Limb (tissue), 2 donors: ENCODE data around the gene PRKCE.
A peak's percentile ranks its signal among the peaks of the same experiment; 100 is the strongest.

ENCODE experiments used
- DNase-seq, 2 donors: peaks; one replicate each; pipeline ENCODE4 v3.0.0-alpha.2; 2016; ENCODE audit errors: extremely low spot score in 2 of 2

The PRKCE gene

DNA sequence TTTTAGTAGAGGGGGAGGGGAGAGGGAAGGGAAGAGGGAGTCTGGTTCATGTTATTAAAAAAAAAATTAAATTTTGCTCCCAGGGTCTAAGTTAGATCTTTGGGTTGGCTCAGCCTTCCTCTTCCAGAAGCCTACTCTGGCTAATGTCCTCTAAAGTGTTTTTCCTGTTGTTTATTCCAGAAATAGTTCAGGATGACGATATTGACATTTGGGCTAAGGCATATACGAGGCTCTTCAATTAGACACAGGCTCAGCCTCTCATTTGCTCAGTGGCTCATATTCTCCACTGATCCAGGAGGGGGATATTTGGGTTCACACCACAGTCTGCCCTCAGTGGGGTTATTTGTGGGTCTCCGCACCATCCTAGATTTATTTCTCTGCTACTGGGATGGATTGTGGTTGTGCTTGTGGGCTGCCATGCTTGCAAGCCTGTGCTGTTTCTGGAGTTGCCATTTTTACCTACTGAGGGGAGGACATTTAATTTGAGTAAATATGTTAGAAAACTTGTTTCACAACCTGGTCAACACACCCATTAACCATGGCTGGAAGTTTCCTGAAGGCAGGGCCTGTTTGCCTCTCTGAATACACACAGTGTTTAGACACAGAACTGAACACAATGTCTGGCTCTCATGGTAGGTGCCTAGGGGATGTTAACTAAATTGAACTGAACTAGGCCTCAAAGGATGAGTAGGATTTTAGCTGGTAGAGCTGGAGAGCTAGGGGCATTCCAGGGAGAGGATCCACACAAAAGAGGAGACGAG, 388.2 kb downstream of the PRKCE start:
- no peak for DNase-seq

DNA sequence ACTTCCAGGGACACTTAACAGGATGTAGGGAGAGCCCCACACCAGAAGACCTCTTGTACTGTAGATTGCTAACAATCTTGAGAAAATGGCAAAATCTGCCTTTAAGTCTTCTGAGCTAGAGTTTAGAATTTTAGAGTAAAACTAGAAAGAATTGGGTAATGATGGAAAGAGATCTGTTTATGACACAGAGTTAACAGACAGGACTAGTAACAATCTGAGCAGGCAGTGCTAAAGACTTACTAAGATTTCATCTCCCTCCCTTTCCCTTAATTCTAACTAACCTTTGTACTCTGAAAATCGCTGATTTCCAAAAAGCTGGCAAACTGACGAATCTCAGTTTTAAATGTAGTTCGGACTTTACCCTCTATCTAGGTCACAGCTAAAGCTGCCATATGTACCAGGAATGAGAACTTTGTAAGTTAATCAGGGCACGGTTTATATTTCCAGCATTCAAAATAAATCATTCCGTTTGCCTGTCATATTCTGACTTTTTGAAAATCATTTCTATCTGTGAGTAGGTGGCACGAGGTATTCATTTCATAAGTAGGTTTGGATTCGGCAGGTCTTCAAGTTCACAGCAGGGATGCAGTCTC, 389.2 kb downstream of the PRKCE start:
- DNase-seq = no peak

DNA sequence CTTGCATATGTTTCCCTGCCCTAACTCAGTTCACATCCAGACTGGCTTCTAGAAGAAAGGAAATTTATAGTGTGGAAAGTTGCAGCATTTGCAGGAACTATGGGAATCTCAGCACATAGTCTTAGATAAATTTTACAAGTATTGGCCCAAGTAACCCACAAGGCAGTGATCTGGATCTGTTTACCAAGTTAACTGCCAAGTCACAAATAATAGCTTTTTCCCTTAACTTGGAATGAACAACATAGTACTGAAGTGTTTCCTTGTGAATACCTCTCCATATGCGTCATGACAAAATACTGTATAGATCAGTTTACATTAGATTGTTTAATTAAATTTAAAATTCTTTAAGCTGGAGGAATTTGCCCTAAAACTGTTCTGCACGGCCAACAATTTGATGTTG, 390.0 kb downstream of the PRKCE start:
- peak in 1 of 2 donors; percentile 14 for DNase-seq

DNA sequence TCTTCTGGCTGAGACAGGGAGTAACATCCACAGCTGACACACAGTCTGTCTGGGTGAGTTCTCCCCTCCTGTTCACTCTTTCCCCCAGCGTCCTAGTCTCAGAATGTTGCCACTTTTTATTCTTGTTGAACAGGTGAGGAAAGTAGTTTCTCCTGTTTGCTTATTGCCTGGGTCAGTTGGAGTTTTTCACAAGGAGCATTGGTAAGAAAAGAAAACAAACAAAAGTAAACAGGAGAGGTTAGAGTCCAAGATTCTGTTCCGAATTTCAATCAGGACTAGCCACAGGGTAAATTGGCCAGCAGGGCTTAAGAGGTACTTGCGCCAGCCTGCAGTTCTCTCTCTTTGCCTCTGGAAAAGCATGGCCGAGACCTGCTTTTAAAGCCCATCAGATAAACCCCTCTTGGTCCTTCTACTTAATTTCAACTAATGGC, 390.7 kb downstream of the PRKCE start:
- DNase-seq = no peak

DNA sequence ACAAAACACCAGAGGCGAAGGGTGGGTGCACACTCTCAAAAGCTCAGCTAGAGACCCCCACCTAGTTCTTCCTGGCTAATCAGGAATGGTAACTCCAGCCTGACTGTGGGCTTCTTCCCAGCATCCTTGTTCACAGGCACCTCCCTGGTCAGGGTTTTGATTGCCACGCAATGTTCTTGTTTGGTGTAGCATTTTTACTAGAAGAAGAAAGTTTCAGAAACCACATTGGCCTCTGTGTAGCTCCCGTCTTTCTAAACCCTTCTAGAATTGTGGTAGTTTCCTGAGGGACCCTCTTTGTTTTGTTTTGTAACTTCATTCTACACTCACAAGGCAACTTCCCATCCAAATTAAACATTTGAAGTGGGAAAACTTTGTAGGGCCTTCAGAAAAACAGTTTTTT, 391.2 kb downstream of the PRKCE start:
- no peak for DNase-seq

DNA sequence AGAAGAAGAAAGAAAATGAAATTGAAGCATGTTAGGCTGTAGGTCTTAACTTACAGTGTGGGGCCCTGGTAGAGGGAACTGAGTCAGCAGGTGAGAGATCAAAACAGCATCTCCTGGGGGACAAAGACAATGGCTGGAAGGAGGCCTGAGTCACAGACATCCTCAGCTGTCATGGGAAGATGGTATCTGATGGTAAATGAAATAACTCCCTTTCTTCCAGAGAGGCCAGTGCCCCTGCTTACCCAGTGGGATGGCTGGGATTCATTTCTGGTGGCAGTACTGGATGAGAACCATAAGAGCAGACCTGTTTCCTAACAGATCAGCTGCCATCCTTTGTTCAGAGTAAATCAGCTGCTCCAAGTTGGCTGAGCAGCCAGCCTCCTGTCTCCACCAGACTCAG, 394.4 kb downstream of the PRKCE start:
- DNase-seq = no peak

DNA sequence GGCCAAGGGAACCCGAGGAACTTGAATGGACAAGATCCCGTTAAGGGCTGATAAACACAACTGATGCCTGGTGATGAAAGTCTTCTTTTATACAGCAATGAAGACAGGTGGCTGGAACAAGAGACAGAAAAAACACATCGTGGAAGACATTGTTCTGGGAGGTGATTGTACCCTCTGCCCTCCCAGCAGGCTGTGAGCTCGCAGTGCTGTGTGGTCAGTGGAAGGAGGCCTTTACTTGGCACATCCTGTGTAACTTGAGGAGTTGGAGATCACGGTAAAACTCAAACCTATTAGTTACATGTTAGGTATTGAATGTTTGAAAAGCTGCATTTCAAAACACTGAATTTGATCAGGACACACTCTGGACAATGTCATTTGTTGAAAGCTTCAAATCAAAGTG, 395.8 kb downstream of the PRKCE start:
- DNase-seq = no peak

DNA sequence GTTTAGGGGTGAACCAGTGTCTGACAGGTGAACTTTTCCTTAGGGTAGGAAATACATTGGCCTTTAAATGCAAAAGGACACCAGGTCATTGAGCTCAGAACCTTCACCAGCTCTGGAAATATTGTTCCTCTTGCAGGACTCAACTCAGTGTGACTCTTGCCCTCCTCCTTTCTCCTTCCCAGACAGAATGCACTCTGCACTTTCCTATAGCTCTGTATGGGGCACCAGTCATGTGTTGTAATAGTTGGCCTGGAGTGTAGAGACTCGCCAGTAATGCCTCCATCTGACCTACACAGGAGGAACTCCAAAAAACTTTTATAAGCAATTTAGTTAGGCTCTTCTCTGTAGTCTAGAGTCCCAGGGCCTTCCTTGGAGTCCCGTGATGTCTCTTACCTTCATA, 397.2 kb downstream of the PRKCE start:
- no peak for DNase-seq

DNA sequence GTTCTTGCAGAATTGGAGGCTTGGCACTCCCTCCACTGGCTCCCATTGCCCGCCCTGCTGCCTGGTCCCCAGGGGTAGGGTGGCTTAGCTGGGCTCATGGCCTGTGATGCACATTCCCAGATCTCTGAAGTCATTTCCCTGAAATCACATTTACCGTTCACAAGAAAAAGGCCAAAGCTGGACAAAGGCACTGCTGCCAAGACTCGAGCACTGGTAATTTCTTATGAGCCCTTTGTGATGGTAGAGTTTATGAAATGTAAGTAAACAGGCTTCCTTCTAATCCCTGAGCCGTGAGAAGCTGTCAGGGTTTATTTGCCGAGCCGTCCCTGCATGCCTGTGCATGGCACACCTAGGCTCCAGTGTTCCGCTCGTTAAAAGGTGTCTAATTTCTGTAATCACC, 398.6 kb downstream of the PRKCE start:
- no peak for DNase-seq

DNA sequence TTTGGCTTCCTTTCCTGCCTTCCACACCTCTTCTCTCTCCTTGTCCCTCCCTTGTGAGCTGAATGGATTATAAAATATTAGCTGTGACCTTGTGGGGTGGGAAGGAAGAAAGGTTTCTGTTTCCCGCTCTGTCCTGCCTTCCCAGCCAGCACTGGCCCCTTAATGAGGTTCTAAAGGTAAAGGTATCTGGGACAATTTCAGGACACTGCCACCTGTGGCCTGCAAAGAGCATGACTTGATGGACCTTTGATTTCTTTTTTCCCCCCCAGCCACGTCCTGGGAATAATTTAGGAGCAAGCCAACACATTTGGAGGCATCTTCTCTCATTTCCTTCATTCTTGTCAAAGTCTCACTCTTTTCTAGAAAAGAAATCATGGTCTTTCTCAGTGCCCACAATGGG, 399.0 kb downstream of the PRKCE start:
- no peak for DNase-seq

DNA sequence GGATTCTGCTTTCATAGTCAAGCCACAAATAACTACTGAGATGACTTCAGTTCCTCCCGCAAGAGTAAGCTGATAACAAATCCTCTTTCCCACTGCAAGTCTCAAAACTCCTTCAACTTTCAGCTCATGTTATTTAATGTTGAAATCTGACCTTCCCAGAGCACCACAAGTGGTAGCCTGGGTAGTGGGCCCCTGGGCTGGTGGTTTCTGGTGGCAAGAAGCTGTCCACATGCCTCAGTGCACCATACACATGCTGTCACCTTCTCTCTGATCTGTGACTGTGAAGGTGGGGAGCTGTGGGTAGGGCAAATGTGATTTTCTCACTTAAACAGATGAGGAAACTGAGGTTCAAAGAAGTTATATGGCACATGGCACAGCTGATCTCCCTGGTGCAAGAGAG, 399.6 kb downstream of the PRKCE start:
- DNase-seq = no peak

DNA sequence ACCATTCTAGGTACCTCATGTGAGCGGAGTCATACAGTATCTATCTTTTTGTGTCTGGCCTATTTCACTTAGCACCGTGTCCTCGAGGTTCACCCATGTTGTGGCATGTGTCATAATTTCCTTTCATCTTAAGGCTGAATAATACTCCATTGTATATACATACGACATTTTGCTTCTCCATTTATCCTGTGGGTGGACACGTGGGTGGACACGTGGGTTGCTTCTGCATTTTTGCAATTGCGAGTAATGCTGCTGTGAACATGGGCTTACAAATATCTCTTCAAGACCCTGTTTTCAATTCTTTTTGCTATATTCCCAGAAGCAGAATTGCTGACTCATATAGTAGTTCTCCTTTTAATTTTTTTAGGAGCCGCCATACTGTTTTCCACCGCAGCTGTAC, 402.1 kb downstream of the PRKCE start:
- DNase-seq = no peak

DNA sequence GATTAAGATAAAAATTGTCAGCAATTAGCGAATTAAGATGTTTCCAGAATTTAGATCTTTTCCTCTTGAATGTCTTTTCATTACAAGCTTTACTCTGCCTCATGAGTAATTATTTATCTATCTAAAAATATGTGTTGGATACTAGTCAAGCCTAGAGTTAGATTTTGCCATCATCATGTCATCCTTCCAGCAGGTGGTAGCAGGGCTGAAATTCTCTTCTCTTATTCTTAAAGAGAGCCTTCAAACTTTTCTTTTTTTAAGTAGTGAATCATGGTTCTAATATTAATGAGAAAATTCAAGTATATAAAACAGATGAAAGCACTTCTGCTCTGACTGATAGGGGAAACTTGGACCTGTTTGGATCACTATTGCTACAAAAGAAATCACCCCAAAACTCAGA, 405.1 kb downstream of the PRKCE start:
- DNase-seq = no peak

DNA sequence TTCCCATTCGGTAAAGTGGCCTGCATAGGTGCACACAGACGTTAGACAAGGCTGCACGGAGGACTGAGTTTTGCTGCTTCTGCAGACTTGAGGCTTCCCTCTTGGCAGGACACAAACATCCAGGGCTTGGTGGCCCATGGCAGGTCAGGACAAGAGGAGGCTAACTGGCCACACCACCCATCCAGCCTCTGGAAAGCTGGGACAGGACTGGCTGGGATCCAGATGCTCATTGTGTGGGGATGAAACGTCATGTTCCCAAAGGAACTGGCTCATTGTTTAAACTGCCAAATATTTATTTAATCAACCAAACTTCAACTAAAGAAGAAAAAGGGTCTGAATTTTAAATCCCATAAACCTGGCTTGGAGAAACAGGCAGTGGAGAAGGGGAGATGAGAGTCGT, 406.7 kb downstream of the PRKCE start:
- no peak for DNase-seq

DNA sequence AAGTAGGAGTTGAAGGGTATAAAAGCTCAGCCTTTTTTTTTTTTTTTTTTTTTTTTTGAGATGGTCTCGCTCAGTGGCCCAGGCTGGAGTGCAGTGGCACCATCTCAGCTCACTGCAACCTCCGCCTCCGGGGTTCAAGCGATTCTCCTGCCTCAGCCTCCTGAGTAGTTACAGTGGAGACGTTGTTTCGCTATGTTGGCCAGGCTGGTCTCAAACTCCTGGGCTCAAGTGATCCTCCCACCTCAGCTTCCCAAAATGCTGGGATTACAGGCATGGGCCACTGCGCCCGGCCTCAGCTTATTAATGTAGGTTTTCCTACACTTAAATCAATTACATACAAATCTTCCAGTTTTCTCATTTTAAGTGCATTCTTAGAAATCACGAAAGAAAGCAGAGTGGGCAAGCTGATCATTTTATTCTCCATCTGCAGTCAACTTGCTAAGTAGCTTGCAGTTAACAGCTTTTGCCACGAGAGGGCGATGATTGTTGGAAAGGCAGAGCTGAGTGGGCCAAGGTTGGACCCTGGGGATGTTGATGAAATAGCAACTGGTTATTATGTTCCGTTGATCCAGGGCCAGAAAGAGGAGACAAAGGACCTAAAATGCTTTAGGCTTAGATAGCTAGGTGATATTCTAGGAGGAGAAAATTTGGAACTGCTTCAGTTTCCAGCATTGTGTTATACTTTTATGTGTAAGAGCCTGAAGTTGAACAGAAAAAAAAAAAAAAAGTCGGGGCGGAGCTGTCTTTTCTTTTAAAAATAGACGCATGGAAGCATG, 411.4 kb downstream of the PRKCE start:
- peak; percentile 83 for DNase-seq

DNA sequence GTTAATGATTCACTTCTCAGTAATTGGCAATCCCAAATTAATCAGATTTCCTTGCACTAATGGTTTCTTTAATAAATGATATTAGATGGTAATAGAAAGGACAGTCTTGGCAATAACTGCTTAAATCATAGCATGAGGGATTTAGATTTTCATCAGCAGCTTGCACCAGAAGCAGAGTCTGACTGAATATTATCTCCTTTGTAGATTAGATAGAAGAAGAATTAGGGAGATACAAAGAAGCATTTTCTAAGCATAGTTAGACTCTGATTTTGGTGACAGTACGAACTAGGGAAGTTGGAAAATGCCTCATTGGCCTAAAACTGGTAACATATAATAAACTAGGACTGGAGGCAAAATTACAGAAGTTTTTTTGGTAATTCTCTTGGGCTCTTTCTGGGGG, 412.9 kb downstream of the PRKCE start:
- no peak for DNase-seq

DNA sequence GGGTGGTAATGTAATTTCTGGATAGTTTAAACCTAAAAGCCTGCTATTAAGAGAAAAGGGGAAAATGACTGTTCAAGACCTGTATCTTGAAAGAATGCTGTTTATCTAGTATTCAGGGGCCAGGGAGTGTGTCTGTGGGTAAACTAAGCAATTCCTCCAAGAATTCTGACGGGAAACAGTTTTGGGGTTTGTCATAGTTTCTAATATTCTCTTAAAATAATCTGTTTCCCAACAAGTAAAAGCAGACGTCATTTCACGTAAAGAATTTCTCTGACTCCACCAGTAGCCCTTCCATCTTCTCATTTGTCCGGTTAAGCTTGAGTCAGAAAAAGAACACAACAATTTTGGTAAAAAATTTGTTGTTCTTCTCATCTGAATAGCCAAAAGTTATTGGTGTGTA, 413.7 kb downstream of the PRKCE start:
- no peak for DNase-seq

DNA sequence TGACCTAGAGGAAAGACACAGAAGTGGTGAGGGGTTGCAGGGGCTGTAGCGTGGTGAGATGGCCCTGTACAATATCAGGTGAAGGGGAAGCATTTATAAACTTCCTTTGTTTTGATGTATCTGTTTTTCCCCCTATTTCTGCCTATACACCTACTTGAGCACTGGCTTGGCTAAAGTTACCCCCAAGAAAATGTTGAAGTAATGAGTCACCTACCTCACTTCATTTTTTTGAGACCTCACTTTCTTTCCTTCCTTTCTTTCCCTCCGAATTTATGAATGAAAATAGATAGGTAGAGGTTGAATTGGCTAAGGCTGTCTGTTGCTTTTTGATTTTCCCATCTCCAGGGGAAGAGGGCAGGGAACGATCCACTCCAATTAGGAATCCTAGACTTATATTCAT, 414.6 kb downstream of the PRKCE start:
- DNase-seq = no peak

DNA sequence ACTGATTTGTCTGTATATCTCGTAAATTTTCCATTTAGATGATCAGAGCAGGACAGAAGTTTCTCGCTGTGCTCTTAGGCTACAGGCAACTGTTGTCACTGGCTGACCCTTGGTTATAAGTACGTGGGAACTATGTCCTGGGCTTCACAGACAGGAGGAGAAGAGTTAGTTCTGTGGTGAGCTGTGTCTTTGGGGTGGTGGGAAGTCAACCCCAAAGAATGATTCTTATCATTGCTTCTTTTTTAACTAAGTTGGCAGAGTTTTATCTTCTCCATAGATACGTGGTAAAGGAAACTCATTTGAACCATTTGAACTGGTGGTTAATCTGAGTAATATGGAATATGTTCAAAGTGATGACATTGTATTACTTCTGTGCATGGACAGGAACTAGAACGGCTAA, 415.1 kb downstream of the PRKCE start:
- DNase-seq = no peak

DNA sequence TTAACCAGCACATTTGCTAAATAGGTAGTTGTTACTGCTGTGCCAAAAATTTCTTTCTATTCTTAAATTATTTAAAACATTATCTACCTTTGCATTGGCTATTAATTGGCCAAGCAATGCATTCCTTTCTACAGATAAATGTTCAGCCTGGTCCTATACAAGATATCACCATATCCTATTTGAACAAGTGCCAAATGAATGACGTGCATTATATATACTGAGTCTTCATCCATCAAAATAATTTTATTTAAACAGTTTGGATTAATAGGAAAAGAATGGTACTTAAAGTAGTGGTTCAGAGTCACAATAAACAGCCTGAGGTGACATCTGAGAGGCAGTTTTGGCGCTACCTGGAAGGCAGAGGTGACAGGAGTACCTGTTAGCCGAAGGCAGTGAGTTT, 415.6 kb downstream of the PRKCE start:
- no peak for DNase-seq

DNA sequence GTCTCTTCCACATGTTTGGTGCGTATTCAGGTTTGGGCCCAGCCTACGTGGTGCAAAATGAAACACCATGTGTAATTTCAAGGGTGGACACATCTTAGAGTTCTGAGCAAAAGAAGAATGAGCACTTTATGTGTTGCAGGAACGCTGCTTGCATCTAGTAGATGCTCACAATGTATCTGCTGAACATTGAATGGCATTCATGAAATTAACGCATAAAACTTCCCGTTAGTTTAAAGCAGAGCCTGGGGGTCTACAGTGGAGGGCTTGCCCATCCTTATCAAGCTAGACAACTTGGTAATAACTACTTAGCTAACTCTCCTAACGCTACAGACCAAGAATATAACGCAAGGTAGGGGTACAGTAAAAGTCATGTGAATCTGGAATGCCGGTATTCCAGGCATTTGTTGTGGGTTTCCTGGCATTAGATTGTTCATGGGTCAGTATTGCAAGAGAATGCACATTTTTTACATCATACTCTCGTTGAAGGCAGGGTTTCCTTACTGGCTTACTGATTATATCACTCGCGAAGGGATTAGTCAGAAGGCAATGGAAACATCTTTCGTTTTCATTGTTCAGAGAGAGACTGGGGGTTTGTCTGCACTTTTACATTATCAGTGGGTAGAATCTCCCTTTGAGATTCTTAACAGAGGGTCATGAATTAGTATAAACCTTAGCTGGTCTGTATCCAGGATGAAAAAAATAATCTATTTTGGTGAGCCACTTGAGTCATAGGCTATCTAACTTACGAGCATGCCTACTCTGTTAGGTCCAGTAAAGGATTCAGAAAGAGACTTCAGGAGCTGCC, 416.2 kb downstream of the PRKCE start:
- DNase-seq = no peak

DNA sequence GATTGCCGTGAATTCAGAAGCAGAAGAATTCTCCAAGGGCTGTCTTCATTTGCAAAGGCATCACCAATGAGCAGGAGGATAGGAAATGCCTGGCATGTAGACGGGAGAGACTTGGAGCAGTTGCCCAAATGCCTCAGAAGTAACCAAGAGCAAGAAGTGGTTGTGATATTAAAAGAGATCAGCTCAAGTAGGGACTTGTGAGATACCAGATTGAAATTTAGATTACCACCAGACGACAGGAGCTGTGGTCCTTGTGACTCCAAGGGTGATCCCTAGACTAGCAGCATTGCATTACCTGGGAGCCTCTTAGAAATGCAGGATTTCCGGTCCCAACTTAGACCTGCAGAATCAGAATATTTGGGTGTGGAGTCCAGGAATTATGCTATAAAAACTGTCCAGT, 417.2 kb downstream of the PRKCE start:
- no peak for DNase-seq
